ENCODE data around the gene EXO1. TPM values are rescaled to one million over a fixed set of nuclear protein-coding genes. Genes with fewer than 3 reads are reported as not detected.

The EXO1 gene
- total RNA-seq, 1 donor from 2014 or later: 2.3 TPM

DNA sequence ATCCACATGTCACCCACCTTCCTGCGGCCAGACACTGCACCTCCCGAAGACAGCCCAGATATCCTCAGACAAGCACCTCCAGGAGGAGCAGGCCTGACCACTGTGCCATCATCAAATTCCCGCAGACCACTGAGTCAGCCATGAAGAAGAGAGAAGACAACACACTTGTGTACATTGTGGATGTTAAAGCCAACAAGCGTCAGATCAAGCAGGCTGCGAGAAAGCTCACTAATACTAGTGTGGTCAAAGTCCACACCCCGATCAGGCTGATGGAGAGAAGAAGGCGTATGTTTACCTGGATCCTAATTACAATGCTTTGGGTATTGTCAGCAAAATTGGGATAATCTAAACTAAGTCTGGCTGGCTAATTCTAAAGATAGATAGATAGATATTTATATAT lies 68.2 kb downstream of the EXO1 start:
- H3K4me1 Mint-ChIP-seq: no peaks in the 10 kb centered on the region
- ATAC-seq (ENCODE audit: low read depth) (no peak), DNase-seq (no peak)
- TF ChIP-seq, protein P1, sequence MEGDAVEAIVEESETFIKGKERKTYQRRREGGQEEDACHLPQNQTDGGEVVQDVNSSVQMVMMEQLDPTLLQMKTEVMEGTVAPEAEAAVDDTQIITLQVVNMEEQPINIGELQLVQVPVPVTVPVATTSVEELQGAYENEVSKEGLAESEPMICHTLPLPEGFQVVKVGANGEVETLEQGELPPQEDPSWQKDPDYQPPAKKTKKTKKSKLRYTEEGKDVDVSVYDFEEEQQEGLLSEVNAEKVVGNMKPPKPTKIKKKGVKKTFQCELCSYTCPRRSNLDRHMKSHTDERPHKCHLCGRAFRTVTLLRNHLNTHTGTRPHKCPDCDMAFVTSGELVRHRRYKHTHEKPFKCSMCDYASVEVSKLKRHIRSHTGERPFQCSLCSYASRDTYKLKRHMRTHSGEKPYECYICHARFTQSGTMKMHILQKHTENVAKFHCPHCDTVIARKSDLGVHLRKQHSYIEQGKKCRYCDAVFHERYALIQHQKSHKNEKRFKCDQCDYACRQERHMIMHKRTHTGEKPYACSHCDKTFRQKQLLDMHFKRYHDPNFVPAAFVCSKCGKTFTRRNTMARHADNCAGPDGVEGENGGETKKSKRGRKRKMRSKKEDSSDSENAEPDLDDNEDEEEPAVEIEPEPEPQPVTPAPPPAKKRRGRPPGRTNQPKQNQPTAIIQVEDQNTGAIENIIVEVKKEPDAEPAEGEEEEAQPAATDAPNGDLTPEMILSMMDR (IDR thresholded peaks at IDR 0.05): no peak
- intact Hi-C loops (cut with micrococcal nuclease): no loop called here
- H3K27me3 Mint-ChIP-seq: no peaks in the 10 kb centered on the region
- peaks cover 3% of the 10 kb centered on the region for H3K9me3 Mint-ChIP-seq
- POLR2A ChIA-PET: no interaction called here
- no peak overlapping the region for H3K4me3 Mint-ChIP-seq
- no peak overlapping the region for H3K27ac Mint-ChIP-seq
- CTCF ChIA-PET: no interaction called here
- no peaks in the 10 kb centered on the region for H3K36me3 Mint-ChIP-seq (ENCODE audit: low read depth)

DNA sequence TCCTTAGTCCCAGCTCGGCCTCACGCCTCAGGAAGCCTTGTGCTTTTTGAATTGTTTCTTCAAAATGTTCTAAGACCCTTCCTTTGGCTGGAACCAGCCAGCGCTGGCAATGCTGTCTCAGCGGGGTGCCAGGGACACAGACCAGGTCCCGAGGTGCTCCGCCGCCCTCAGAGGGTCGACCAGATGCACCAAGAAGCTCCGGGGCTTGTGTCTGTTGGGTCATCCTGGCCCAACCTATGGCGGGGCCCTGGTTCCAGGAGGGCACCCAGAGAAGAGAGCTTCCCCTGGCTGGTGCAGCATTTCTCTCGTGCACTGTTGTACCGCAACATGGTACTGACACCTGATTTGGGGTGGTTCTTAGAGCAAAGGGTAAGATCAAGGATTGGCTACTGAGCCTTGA lies 69.5 kb downstream of the EXO1 start:
- ChIA-PET CTCF (no interaction called here), POLR2A (no interaction called here)
- Mint-ChIP-seq H3K27ac (no peak overlapping the region), H3K9me3 (peaks cover 3% of the 10 kb centered on the region), H3K27me3 (no peaks in the 10 kb centered on the region), H3K4me3 (no peak overlapping the region), H3K4me1 (no peaks in the 10 kb centered on the region), H3K36me3 (ENCODE audit: low read depth) (no peaks in the 10 kb centered on the region)
- intact Hi-C loops (cut with micrococcal nuclease): no loop called here
- TF ChIP-seq, protein P1 (IDR thresholded peaks at IDR 0.05): no peak
- DNase-seq (no peak), ATAC-seq (ENCODE audit: low read depth) (no peak)

DNA sequence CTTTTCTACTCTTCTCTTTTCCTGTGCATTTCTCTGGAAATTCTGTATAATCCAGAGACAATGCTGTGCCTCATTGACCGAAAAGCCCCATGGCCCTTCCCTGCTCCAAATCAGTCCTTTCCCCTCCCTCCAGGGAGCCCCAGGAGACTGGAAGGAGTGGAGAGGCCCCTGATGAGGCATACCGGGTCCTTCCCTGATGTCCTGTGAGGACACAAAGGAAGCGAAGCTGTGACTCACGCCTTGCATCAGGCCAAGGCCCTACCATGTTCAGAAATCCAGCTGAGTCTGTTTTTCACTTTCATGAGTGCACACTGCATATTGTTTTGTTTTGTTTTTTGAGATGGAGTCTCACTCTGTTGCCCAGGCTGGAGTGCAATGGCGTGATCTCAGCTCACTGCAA lies 70.9 kb downstream of the EXO1 start:
- POLR2A ChIA-PET: no interaction called here
- ATAC-seq (ENCODE audit: low read depth) (no peak), DNase-seq (no peak)
- CTCF ChIA-PET: no interaction called here
- Mint-ChIP-seq H3K27ac (no peak overlapping the region), H3K36me3 (ENCODE audit: low read depth) (no peaks in the 10 kb centered on the region), H3K4me1 (no peaks in the 10 kb centered on the region), H3K9me3 (peaks cover 3% of the 10 kb centered on the region), H3K4me3 (no peak overlapping the region), H3K27me3 (no peaks in the 10 kb centered on the region)
- TF ChIP-seq, protein P1 (IDR thresholded peaks at IDR 0.05): no peak
- intact Hi-C loops (cut with micrococcal nuclease): no loop called here

DNA sequence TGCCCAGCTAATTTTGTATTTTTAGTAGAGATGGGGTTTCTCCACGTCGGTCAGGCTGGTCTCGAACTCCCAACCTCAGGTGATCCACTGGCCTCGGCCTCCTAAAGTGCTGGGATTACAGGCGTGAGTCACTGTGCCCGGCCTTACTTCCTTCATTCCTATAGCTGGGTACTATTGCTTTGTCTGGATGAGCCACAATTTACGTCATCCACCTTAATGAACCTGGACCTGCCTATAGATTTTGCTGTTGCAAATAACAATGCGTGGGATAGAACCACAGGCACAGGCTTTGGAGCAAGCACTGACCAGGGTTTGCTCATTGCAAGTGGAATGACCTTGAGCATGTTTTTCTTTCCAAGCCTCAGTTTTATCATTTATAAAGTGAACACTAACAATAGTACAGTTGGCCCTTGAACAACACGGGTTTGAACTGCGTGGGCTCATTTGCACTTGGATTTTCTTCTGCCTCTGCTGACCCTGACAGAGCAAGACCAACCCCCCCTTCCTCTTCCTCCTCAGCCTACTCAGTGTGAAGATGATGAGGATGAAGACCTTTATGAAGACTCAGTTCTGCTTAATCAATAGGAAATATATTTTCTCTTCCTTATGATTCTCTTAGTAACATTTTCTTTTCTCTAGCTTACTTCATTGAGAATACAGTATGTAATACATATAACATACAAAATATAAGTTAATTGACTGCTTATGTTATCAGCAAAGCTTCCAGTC lies 76.2 kb downstream of the EXO1 start:
- ATAC-seq (ENCODE audit: low read depth) (no peak), DNase-seq (no peak)
- H3K27me3 Mint-ChIP-seq: no peaks in the 10 kb centered on the region
- CTCF ChIA-PET: no interaction called here
- no peak overlapping the region for H3K4me3 Mint-ChIP-seq
- POLR2A ChIA-PET: no interaction called here
- no peaks in the 10 kb centered on the region for H3K9me3 Mint-ChIP-seq
- intact Hi-C loops (cut with micrococcal nuclease): no loop called here
- H3K4me1 Mint-ChIP-seq: no peaks in the 10 kb centered on the region
- H3K27ac Mint-ChIP-seq: no peak overlapping the region
- TF ChIP-seq, protein P1 (IDR thresholded peaks at IDR 0.05): no peak
- no peaks in the 10 kb centered on the region for H3K36me3 Mint-ChIP-seq (ENCODE audit: low read depth)

DNA sequence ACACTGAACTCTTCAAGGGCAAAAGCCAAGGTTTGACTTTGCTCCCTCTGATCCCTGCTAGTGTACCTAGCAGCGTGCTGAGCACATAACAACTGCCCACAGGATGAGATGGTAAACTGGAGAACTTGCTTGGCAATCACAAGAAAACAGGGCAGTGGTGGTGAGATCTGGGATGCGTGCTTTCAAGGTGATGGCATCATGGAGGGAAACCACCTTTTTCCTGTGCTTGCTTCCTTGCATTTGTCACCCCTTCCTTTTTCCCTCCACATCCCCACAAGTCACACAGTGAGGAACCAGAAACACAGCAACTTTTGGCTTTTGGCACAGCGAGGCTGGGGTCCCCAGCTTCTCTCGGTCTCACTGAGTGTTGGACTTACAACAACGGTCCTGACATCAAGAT lies 78.1 kb downstream of the EXO1 start:
- TF ChIP-seq, protein P1 (IDR thresholded peaks at IDR 0.05): no peak
- ChIA-PET CTCF (no interaction called here), POLR2A (no interaction called here)
- DNase-seq: no peak
- no peaks in the 10 kb centered on the region for H3K9me3 Mint-ChIP-seq
- H3K27me3 Mint-ChIP-seq: no peaks in the 10 kb centered on the region
- no peaks in the 10 kb centered on the region for H3K36me3 Mint-ChIP-seq (ENCODE audit: low read depth)
- no peak overlapping the region for H3K4me3 Mint-ChIP-seq
- ATAC-seq (ENCODE audit: low read depth): no peak
- intact Hi-C loops (cut with micrococcal nuclease): no loop called here
- H3K4me1 Mint-ChIP-seq: no peaks in the 10 kb centered on the region
- H3K27ac Mint-ChIP-seq: no peak overlapping the region

Data from activated B cell treated with CpG ODN at 0.5 μM for 24 hours (primary cell).